Psoas muscle (tissue), 8 donors: ENCODE measurements around the gene RASSF8. TPM values are rescaled to one million over a fixed set of nuclear protein-coding genes. Genes with fewer than 3 reads are reported as not detected.

ENCODE experiments used
- ATAC-seq, 4 donors: fragments of 200-7000 bp; cut with Tn5 transposase; one replicate each; pipeline ENCODE4 v1.9.1; 2020; ENCODE audit warnings: moderate library complexity in 3 of 4, mild to moderate bottlenecking in 2 of 4
- DNase-seq, 2 donors: peaks; one replicate each; pipeline ENCODE4 v3.0.0-alpha.2; 2020
- H3K27ac ChIP-seq: fragments of 200-600 bp; one replicate; pipeline ENCODE4 v1.8.0; 2022
- H3K27me3 ChIP-seq, 3 donors: fragments of 200-600 bp in 1 of 3; one replicate each; pipeline versions ENCODE4 v1.6.1 to v1.8.0; 2013 to 2022; ENCODE audit warnings: low read length in 2 of 3, mild to moderate bottlenecking in 2 of 3, moderate library complexity in 1 of 3; ENCODE audit not compliant: insufficient read depth in 3 of 3
- H3K36me3 ChIP-seq, 2 donors: fragments of 200-600 bp in 1 of 2; one replicate each; pipeline versions ENCODE4 v1.6.1 to v1.8.0; 2013 to 2022; ENCODE audit warnings: low read depth in 1 of 2, mild to moderate bottlenecking in 1 of 2, moderate library complexity in 1 of 2; ENCODE audit not compliant: insufficient read depth in 1 of 2
- H3K4me1 ChIP-seq: fragments of 200-600 bp; one replicate; pipeline ENCODE4 v1.8.0; 2022
- H3K4me3 ChIP-seq: fragments of 200-600 bp; one replicate; pipeline ENCODE4 v1.8.0; 2022; ENCODE audit warnings: mild to moderate bottlenecking
- H3K9me3 ChIP-seq: fragments of 200-600 bp; one replicate; pipeline ENCODE4 v1.8.0; 2022
- WGBS, 3 donors: extraction: QIAGEN DNeasy Blood & Tissue Kit; methylation state at CpG; one replicate each; pipeline versions ENCODE4 v1.1.6 to v1.1.7; 2013; 5-methylcytosine and 5-hydroxymethylcytosine counted together
- intact Hi-C, 2 donors: fragments of 100-400 bp; cut with DNase I; formaldehyde crosslinking; loops; one replicate each; pipeline versions ENCODE4 v1.11.0 to v1.14.2; 2022
- polyA plus RNA-seq, 3 donors: library from polyadenylated mRNA; stranded (reverse); fragments of 200-250 nt; gene quantifications; one replicate each; pipeline ENCODE4 v1.2.3, GENCODE V29; 2013
- total RNA-seq, 4 donors: library from RNA; stranded (reverse); fragmentation: NEBNext Ultra II Directional in 2 of 4; extraction: Animal tissue kit (Norgen Biotek cat#: 25700) in 2 of 4; gene quantifications; one replicate each; pipeline versions ENCODE4 v1.2.1 to v1.2.4, GENCODE V29; 2021 to 2023
- TF ChIP-seq, protein P1 (sequence below): fragments of 200-600 bp; IDR thresholded peaks from one replicate; pipeline ENCODE4 v1.8.0; 2022; ENCODE audit warnings: antibody characterized with exemption
- donor health status: healthy with polysubstance abuse.
- donor health status: DM: no; HTN: no; CAD: no; lungs with moderate emphysema.
- donor health status: Bipolar disorder and iron deficiency.
- donor health status: healthy.
- donor health status: DM: yes; HTN: yes; CAD: no.
- donor health status: DM: no; HTN: no; CAD: no.
- donor health status: DM: no; HTN: no; CAD: no.
- donor health status: DM: yes; HTN: yes; CAD: no.

The RASSF8 gene
- total and polyA plus RNA-seq, 7 donors: 7.7 to 80.3 (median 41.9) TPM

DNA sequence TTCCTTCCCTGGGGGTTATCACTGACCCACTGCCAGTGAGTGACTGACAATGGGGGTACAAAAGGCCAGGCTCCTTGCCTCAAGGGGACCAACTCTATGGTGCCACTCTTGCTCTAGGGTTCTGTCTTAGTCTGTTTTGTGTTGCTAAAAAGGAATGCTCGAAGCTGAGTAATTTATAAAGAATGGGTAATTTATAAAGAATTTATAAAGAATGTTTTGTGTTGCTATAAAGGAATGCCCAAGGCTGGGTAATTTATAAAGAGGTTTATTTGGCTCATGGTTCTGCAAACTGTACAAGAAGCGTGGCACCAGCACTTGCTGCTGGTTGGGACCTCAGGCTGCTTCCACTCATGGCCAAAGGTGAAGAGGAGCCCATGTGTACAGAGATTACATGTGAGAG, 15.8 kb upstream of the RASSF8 start:
- intact Hi-C loops: no loop called here
- TF ChIP-seq, protein P1, sequence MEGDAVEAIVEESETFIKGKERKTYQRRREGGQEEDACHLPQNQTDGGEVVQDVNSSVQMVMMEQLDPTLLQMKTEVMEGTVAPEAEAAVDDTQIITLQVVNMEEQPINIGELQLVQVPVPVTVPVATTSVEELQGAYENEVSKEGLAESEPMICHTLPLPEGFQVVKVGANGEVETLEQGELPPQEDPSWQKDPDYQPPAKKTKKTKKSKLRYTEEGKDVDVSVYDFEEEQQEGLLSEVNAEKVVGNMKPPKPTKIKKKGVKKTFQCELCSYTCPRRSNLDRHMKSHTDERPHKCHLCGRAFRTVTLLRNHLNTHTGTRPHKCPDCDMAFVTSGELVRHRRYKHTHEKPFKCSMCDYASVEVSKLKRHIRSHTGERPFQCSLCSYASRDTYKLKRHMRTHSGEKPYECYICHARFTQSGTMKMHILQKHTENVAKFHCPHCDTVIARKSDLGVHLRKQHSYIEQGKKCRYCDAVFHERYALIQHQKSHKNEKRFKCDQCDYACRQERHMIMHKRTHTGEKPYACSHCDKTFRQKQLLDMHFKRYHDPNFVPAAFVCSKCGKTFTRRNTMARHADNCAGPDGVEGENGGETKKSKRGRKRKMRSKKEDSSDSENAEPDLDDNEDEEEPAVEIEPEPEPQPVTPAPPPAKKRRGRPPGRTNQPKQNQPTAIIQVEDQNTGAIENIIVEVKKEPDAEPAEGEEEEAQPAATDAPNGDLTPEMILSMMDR: no peak
- no peak for DNase-seq
- Histone ChIP-seq H3K4me3 (no peak overlapping the region), H3K36me3 (peaks cover 0 to 8% of the 10 kb centered on the region in 2 donors), H3K27ac (no peak overlapping the region), H3K9me3 (no peaks in the 10 kb centered on the region), H3K4me1 (no peaks in the 10 kb centered on the region), H3K27me3 (no peaks in the 10 kb centered on the region)
- ATAC-seq: no peak
- 87 to 94% (median 88%) methylated on average over 2 of the region's 2 CpGs for WGBS, 3 donors

DNA sequence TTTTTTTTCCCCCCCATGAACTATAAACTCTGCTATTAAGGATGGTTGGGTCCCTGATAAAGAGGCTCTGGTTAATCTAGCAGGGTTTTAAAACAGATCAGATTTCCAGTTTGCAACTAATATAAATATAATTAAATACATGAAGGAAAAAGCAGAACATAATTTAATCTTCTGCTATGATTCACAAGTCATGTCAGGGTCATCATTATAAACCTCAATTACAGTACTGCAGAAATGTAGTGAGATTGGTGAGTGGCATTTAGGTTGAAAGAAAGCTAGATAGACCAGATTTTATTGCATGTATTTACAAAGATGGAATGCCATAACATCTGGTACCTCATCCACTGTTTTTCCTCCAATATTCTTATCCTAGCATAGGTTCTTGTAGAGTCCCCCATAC, 14.5 kb upstream of the RASSF8 start:
- Histone ChIP-seq H3K4me3 (no peak overlapping the region), H3K27me3 (no peaks in the 10 kb centered on the region), H3K4me1 (no peaks in the 10 kb centered on the region), H3K27ac (no peak overlapping the region), H3K9me3 (no peaks in the 10 kb centered on the region), H3K36me3 (peaks cover 0 to 8% of the 10 kb centered on the region in 2 donors)
- intact Hi-C loops: no loop called here
- TF ChIP-seq, protein P1: no peak
- no peak for ATAC-seq
- no peak for DNase-seq

DNA sequence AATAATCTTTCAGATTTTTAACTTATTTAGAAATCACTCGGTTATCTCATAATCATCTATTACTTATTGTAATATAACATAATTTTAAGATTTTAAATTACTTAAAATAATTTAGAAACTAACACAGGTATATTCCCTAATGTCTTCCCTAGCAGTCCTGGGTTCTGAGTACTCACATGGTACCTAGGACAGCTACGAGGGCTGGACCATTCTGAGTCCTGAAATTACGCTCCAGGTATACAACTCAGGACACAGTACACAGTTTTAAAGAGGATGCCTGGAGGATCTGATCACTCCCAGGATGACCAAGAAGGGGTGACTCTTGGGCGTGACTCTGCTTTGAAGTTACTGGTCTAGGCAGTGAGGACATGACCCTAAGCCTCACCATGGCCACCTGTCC, 9.1 kb upstream of the RASSF8 start:
- ATAC-seq: no peak
- Histone ChIP-seq H3K27me3 (no peaks in the 10 kb centered on the region), H3K27ac (no peak overlapping the region), H3K36me3 (peaks cover 0 to 17% of the 10 kb centered on the region in 2 donors), H3K4me1 (no peaks in the 10 kb centered on the region), H3K4me3 (no peak overlapping the region), H3K9me3 (no peaks in the 10 kb centered on the region)
- TF ChIP-seq, protein P1: no peak
- DNase-seq: no peak
- intact Hi-C loops: no loop called here
- WGBS, 3 donors: 95 to 99% (median 97%) methylated on average over 4 of the region's 4 CpGs

DNA sequence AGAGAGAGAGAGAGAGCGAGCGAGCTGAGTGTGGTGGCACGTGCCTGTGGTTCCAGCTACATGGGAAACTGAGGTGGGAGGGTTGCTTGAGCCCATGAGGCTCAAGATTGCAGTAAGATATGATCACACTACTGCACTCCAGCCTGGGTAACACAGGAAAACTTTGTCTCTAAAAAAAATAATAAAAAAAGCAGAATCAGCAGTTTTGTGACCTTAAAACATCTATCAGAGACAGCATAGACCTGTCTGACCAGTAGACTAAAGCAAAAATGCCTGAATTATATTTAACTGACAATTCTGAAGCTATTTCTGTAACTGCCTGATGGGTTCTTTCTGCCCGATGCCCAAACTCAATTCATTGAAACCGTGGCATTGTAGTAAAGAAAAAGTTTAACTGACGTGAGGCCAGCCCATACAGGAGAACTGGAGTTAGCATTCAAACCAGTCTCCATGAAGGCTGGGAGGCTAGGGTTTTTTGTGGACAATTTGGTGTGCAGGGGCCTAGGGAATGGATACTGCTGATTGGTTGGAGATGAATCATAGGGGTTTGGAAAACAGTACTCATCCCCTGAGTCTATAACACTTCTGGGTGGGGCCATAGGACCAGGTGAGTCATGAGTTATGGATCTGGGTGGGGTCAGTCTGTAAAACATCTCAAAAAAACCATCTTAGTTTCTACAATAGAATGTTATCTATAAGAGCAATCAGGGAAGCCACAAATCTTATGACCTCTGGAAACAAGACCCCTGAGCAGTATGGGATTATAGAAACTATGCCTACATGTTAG, 8.0 kb upstream of the RASSF8 start:
- 93 to 97% (median 95%) methylated on average over 5 to 6 of the region's 6 CpGs for WGBS, 3 donors
- intact Hi-C loops: loop anchor here in 1 of 2 donors (10.0 kb wide), 1 partner anchor 696 kb away; the partner anchor contains the start of gene KRAS
- H3K9me3 ChIP-seq: no peaks in the 10 kb centered on the region
- no peak for DNase-seq
- no peak overlapping the region for H3K27ac ChIP-seq
- H3K4me1 ChIP-seq: no peaks in the 10 kb centered on the region
- TF ChIP-seq, protein P1: no peak
- no peak overlapping the region for H3K4me3 ChIP-seq
- H3K36me3 ChIP-seq: peaks cover 0 to 28% of the 10 kb centered on the region in 2 donors
- H3K27me3 ChIP-seq: no peaks in the 10 kb centered on the region
- no peak for ATAC-seq
